Adrenal gland (tissue), 5 donors: ENCODE data around the gene MYOCD.

Experiments used
- CTCF ChIP-seq, 6 experiments: fragments of 450-650 bp in 4 of 6; fragments of 200-600 bp in 2 of 6; sonication (generic) in 1 of 6; IDR thresholded peaks; 1 replicate in 5 of 6; 2 replicates in 1 of 6; pipeline versions ENCODE4 v1.5.1 to v1.8.0; 2016 to 2021; ENCODE audit warnings: antibody characterized with exemption in 6 of 6, mild to moderate bottlenecking in 2 of 6, moderate library complexity in 1 of 6
- POLR2A ChIP-seq, 2 donors: fragments of 450-650 bp; IDR thresholded peaks; one replicate each; pipeline ENCODE4 v1.6.1; 2017; ENCODE audit warnings: antibody characterized with exemption in 2 of 2, mild to moderate bottlenecking in 2 of 2, moderate library complexity in 1 of 2
- donor health status: DM: no; HTN: no; CAD: no.

- TF ChIP-seq CTCF (IDR thresholded peaks at IDR 0.05), result no peak
- TF ChIP-seq POLR2A (IDR thresholded peaks at IDR 0.05), result no peak
Measured at GRCh38 chr17:12655936-12656335, 9.8 kb upstream of the MYOCD start.
